ENCODE measurements around the gene DKK3. TPM values are rescaled to one million over a fixed set of nuclear protein-coding genes. Genes with fewer than 3 reads are reported as not detected.

The DKK3 gene
- total and polyA plus RNA-seq, 2 of the 13 experiments (the other 11 are each of a cell fraction or from before 2014, with no cell fraction given): 0.09 to 0.67 TPM

DNA sequence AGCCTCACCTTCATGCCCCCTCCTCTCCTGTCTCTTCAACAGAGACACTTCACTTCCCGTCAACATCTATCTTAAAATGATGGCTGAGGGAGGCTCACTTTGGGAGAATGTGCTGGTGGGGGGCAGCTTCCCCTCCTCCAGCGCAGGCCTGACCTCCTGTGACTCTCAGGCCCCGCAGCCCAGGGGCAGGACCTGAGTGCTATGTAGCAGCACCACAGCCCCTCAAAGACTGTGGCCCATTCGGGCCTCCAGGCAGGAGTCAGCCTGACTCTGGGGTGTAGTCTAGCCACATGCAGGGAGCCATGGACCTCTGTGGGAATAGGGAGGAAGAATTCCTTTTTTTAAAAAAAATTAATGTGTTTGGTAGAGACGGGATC, 43.7 kb downstream of the DKK3 start (continued):
- TF ChIP-seq, protein P1, sequence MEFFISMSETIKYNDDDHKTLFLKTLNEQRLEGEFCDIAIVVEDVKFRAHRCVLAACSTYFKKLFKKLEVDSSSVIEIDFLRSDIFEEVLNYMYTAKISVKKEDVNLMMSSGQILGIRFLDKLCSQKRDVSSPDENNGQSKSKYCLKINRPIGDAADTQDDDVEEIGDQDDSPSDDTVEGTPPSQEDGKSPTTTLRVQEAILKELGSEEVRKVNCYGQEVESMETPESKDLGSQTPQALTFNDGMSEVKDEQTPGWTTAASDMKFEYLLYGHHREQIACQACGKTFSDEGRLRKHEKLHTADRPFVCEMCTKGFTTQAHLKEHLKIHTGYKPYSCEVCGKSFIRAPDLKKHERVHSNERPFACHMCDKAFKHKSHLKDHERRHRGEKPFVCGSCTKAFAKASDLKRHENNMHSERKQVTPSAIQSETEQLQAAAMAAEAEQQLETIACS (CRISPR knock-in tag; IDR thresholded peaks at IDR 0.05): no peak
- TF ChIP-seq ZNF496 (CRISPR knock-in tag; IDR thresholded peaks at IDR 0.05; ENCODE audit: insufficient replicate concordance) (no peak), MBNL3 (CRISPR knock-in tag; conservative IDR thresholded peaks at IDR 0.05) (no peak)

DNA sequence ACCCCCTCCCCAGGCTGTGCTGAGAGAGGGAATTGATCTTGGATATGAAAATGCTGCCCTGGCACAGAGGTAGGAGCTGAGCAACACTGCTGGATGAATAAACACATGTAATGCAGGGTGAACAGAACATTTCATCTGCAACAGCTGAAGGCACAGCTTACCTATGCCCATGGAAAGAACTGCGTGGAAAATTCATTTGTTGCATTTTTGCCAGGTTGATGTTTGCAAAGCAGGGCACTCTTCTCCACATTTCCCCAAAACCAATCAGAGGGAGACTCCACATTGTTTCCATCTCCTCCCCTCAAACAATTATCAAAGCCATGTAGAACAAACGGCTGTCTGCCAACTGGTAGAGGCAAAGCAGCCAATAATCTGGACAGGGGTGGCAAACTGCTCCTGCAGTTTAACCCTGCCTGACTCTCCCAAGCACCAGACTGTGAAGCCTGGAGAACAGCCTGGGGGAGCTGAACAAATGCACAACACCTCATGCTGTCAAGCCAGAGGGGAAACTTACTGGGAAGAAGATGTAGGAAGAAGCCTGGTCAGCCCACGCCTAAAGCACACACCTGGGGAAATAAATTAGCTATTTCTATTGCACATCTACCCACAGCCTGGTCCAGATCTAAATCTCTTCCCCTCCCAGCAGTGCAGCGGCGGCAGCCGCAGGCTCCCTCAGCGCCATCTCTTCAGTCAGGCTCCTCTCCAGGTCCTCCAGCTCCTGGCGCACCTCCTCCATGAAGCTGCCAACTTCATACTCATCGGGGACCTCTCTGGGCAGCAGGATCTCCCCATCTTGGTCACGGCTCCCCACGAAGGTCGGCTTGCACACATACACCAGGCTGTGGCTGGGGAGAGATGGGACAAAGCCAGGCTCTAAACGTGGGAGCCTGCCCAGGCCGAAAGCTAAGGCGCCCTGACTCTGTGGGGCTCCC, 44.3 kb downstream of the DKK3 start:
- 48% methylated on average over 12 of the region's 15 CpGs for WGBS (ENCODE audit: low lambda C conversion rate)
- Histone ChIP-seq H3K4me1 (ENCODE audit: insufficient read depth, low read length) (no peaks in the 10 kb centered on the region), H3K9me3 (ENCODE audit: low read length) (no peaks in the 10 kb centered on the region), H3K27me3 (ENCODE audit: control insufficient read depth in 1 of 2, insufficient read depth in 2 of 2, low read length in 2 of 2) (peaks cover 2 to 17% of the 10 kb centered on the region in 2 experiments; a peak in 2 of 5 replicates), H3K4me2 (ENCODE audit: low read depth, low read length) (no peak overlapping the region), H4K20me1 (ENCODE audit: insufficient read depth, low read length) (no peaks in the 10 kb centered on the region), H3K4me3 (replicated peaks in 1 of 3; ENCODE audit: insufficient read depth in 1 of 3, low read depth in 2 of 3, low read length in 3 of 3) (no peak overlapping the region), H3K27ac (ENCODE audit: extremely low read length, insufficient read depth, low read length) (no peak overlapping the region), H2AFZ (ENCODE audit: low read length) (no peak overlapping the region), H3K79me2 (ENCODE audit: insufficient read depth, low read length) (no peaks in the 10 kb centered on the region), H3K9ac (ENCODE audit: insufficient read depth, low read depth, low read length) (no peak overlapping the region), H3K36me3 (replicated peaks in 1 of 2; ENCODE audit: control insufficient read depth in 1 of 2, insufficient read depth in 2 of 2, low read length in 2 of 2) (no peaks in the 10 kb centered on the region)
- POLR2A ChIA-PET: no interaction called here
- TF ChIP-seq, protein P2, sequence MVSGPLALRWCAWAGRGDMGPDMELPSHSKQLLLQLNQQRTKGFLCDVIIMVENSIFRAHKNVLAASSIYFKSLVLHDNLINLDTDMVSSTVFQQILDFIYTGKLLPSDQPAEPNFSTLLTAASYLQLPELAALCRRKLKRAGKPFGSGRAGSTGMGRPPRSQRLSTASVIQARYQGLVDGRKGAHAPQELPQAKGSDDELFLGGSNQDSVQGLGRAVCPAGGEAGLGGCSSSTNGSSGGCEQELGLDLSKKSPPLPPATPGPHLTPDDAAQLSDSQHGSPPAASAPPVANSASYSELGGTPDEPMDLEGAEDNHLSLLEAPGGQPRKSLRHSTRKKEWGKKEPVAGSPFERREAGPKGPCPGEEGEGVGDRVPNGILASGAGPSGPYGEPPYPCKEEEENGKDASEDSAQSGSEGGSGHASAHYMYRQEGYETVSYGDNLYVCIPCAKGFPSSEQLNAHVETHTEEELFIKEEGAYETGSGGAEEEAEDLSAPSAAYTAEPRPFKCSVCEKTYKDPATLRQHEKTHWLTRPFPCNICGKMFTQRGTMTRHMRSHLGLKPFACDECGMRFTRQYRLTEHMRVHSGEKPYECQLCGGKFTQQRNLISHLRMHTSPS (CRISPR knock-in tag; IDR thresholded peaks at IDR 0.05; ENCODE audit: low read depth): no peak
- TF ChIP-seq TRIM24 (CRISPR knock-in tag; IDR thresholded peaks at IDR 0.05) (no peak), ZFP37 (CRISPR knock-in tag; IDR thresholded peaks at IDR 0.05; ENCODE audit: borderline replicate concordance) (no peak), POLR2AphosphoS2 (IDR thresholded peaks at IDR 0.05; ENCODE audit: low read depth, low read length) (no peak), CCAR2 (optimal IDR thresholded peaks at IDR 0.05; ENCODE audit: low read depth, low read length) (no peak)
- TF ChIP-seq, protein P3, sequence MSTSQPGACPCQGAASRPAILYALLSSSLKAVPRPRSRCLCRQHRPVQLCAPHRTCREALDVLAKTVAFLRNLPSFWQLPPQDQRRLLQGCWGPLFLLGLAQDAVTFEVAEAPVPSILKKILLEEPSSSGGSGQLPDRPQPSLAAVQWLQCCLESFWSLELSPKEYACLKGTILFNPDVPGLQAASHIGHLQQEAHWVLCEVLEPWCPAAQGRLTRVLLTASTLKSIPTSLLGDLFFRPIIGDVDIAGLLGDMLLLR (CRISPR knock-in tag; IDR thresholded peaks at IDR 0.05): no peak
- TF ChIP-seq, protein P4, sequence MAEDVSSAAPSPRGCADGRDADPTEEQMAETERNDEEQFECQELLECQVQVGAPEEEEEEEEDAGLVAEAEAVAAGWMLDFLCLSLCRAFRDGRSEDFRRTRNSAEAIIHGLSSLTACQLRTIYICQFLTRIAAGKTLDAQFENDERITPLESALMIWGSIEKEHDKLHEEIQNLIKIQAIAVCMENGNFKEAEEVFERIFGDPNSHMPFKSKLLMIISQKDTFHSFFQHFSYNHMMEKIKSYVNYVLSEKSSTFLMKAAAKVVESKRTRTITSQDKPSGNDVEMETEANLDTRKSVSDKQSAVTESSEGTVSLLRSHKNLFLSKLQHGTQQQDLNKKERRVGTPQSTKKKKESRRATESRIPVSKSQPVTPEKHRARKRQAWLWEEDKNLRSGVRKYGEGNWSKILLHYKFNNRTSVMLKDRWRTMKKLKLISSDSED (CRISPR knock-in tag; IDR thresholded peaks at IDR 0.05): no peak
- FAIRE-seq (no peak), ATAC-seq (no peak), DNase-seq (ENCODE audit: low spot score) (no peak)
- intact Hi-C loops (cut with micrococcal nuclease; ENCODE audit: unreplicated experiment) (no loop called here), in situ Hi-C loops (cut with HindIII; ENCODE audit: extremely low pct_ligation_motif_present, low pct_unique_long_range_greater_than_20kb) (no loop called here)
- no TSS peak for BruUV-seq (replicated peaks)
- CTCF ChIA-PET (ENCODE audit: low intra/inter-chr PET ratio, low total read pairs): no interaction called here

All from HepG2 (cell line).